ENCODE results near the gene NOC4L. TPM values are rescaled to one million over a fixed set of nuclear protein-coding genes. Genes with fewer than 3 reads are reported as not detected.

The NOC4L gene
- total and polyA plus RNA-seq, 2 experiments from 2014 or later, result 42.4 to 54.7 TPM

- H3K4me2 ChIP-seq, result no peak overlapping the region
- H2AFZ ChIP-seq, result no peak overlapping the region
- ATAC-seq, result no peak
- H3K27me3 ChIP-seq (ENCODE audit: insufficient read depth), result no peaks in the 10 kb centered on the region
- TF ChIP-seq STAT1 (IDR thresholded peaks at IDR 0.05; ENCODE audit: unreplicated experiment) (no peak), JUNB (IDR thresholded peaks at IDR 0.05; ENCODE audit: unreplicated experiment) (no peak), NANOG (IDR thresholded peaks at IDR 0.05; ENCODE audit: borderline replicate concordance) (no peak), ZNF114 (CRISPR knock-in tag; IDR thresholded peaks at IDR 0.05) (no peak), REST (IDR thresholded peaks at IDR 0.05; ENCODE audit: unreplicated experiment) (no peak), ZNF462 (CRISPR knock-in tag; IDR thresholded peaks at IDR 0.05) (no peak), EZH2phosphoT487 (IDR thresholded peaks at IDR 0.05; ENCODE audit: unreplicated experiment) (no peak), CREB1 (CRISPR knock-in tag; IDR thresholded peaks at IDR 0.05; ENCODE audit: low read depth) (no peak), POLR2AphosphoS5 (IDR thresholded peaks at IDR 0.05; ENCODE audit: low read depth) (no peak), EZH2 (IDR thresholded peaks at IDR 0.05; ENCODE audit: low read depth, unreplicated experiment) (no peak), ZNF331 (CRISPR knock-in tag; IDR thresholded peaks at IDR 0.05; ENCODE audit: low read depth) (no peak)
- TF ChIP-seq, protein P1, sequence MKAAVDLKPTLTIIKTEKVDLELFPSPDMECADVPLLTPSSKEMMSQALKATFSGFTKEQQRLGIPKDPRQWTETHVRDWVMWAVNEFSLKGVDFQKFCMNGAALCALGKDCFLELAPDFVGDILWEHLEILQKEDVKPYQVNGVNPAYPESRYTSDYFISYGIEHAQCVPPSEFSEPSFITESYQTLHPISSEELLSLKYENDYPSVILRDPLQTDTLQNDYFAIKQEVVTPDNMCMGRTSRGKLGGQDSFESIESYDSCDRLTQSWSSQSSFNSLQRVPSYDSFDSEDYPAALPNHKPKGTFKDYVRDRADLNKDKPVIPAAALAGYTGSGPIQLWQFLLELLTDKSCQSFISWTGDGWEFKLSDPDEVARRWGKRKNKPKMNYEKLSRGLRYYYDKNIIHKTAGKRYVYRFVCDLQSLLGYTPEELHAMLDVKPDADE (IDR thresholded peaks at IDR 0.05), result no peak
- TF ChIP-seq, protein P2, sequence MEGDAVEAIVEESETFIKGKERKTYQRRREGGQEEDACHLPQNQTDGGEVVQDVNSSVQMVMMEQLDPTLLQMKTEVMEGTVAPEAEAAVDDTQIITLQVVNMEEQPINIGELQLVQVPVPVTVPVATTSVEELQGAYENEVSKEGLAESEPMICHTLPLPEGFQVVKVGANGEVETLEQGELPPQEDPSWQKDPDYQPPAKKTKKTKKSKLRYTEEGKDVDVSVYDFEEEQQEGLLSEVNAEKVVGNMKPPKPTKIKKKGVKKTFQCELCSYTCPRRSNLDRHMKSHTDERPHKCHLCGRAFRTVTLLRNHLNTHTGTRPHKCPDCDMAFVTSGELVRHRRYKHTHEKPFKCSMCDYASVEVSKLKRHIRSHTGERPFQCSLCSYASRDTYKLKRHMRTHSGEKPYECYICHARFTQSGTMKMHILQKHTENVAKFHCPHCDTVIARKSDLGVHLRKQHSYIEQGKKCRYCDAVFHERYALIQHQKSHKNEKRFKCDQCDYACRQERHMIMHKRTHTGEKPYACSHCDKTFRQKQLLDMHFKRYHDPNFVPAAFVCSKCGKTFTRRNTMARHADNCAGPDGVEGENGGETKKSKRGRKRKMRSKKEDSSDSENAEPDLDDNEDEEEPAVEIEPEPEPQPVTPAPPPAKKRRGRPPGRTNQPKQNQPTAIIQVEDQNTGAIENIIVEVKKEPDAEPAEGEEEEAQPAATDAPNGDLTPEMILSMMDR (conservative IDR thresholded peaks at IDR 0.05; ENCODE audit: low read depth in 2 of 2), result no peak
- Mint-ChIP-seq H3K4me1 (peaks cover 13% of the 10 kb centered on the region), H3K27me3 (ENCODE audit: insufficient read depth, low read depth, poor library complexity) (peaks cover 9% of the 10 kb centered on the region), H3K9me3 (no peaks in the 10 kb centered on the region), H3K36me3 (ENCODE audit: low read depth) (peaks cover 37% of the 10 kb centered on the region), H3K4me3 (no peak overlapping the region), H3K27ac (no peak overlapping the region)
- peaks cover 12% of the 10 kb centered on the region; the same call in 1 of the 2 replicates for H3K36me3 ChIP-seq (ENCODE audit: insufficient read depth)
- H3K4me3 ChIP-seq, result no peak overlapping the region
- 0 out of 2 replicates have a peak, but pooled peaks cover 3% of the 10 kb centered on the region for H3K79me2 ChIP-seq (replicated peaks; ENCODE audit: insufficient read depth)
- no peaks in the 10 kb centered on the region for H4K20me1 ChIP-seq (replicated peaks; ENCODE audit: insufficient read depth)
- H3K27ac ChIP-seq (ENCODE audit: low read depth), result no peak overlapping the region
- H3F3A ChIP-seq (replicated peaks; ENCODE audit: low read depth), result no peaks in the 10 kb centered on the region; the same call in 1 of the 2 replicates
- H3K9me2 ChIP-seq (ENCODE audit: insufficient read depth), result no peaks in the 10 kb centered on the region
- no peaks in the 10 kb centered on the region for H3K4me1 ChIP-seq (ENCODE audit: insufficient read depth)
- DNase-seq (ENCODE audit: low spot score), result no peak
These were observed 34.5 kb upstream of the NOC4L start for GRCh38 chr12:132109741-132110140.

Data from GM23338 (cell line).